ENCODE data around the gene ZNF136. TPM values are rescaled to one million over a fixed set of nuclear protein-coding genes. Genes with fewer than 3 reads are reported as not detected.

Gene ZNF136
- total and polyA plus RNA-seq, 2 of the 13 experiments (the other 11 are each of a cell fraction or from before 2014, with no cell fraction given): 2.5 to 10.2 TPM

GRCh38 chr19:12117201-12117970 is 45.5 kb upstream of the ZNF136 start (continued):
- TF ChIP-seq ZFP91 (CRISPR knock-in tag; IDR thresholded peaks at IDR 0.05; ENCODE audit: borderline replicate concordance) (0 out of 2 replicates have a peak, but pooled peaks have one; percentile 51), ZNF687 (CRISPR knock-in tag; IDR thresholded peaks at IDR 0.05) (peak; percentile 45), CENPBD1 (CRISPR knock-in tag; IDR thresholded peaks at IDR 0.05; ENCODE audit: borderline replicate concordance, low read depth) (no peak), CTCF (CRISPR knock-in tag; IDR thresholded peaks at IDR 0.05) (peak; percentile 51), ARNT2 (CRISPR knock-in tag; IDR thresholded peaks at IDR 0.05; ENCODE audit: low read depth) (no peak), AGO2 (optimal IDR thresholded peaks at IDR 0.05; ENCODE audit: low read depth, low read length) (peak; percentile 41), ZBTB2 (CRISPR knock-in tag; IDR thresholded peaks at IDR 0.05; ENCODE audit: low read depth) (no peak), SAP130 (CRISPR knock-in tag; IDR thresholded peaks at IDR 0.05; ENCODE audit: low read depth) (0 out of 2 replicates have a peak, but pooled peaks have one; percentile 14), YEATS2 (CRISPR knock-in tag; IDR thresholded peaks at IDR 0.05; ENCODE audit: borderline replicate concordance) (no peak), TEF (CRISPR knock-in tag; IDR thresholded peaks at IDR 0.05) (no peak), E2F2 (CRISPR knock-in tag; IDR thresholded peaks at IDR 0.05; ENCODE audit: borderline replicate concordance) (no peak), ZNF354B (CRISPR knock-in tag; IDR thresholded peaks at IDR 0.05) (no peak), ZNF274 (CRISPR knock-in tag; IDR thresholded peaks at IDR 0.05) (no peak), ZNF737 (CRISPR knock-in tag; IDR thresholded peaks at IDR 0.05; ENCODE audit: borderline replicate concordance) (no peak), ZBTB20 (CRISPR knock-in tag; IDR thresholded peaks at IDR 0.05; ENCODE audit: borderline replicate concordance, low read depth) (no peak)

Data from HepG2 (cell line).